Activated CD8-positive, alpha-beta memory T cell treated with anti-CD3 and anti-CD28 coated beads, Interleukin-2, amount 50 U/mL, for 1 hour (primary cell): ENCODE measurements around the gene LRP1B.

Experiments used
- DNase-seq: peaks from one replicate; pipeline ENCODE4 v3.0.0-alpha.2; 2020; ENCODE audit errors: extremely low read depth

LRP1B gene

DNA sequence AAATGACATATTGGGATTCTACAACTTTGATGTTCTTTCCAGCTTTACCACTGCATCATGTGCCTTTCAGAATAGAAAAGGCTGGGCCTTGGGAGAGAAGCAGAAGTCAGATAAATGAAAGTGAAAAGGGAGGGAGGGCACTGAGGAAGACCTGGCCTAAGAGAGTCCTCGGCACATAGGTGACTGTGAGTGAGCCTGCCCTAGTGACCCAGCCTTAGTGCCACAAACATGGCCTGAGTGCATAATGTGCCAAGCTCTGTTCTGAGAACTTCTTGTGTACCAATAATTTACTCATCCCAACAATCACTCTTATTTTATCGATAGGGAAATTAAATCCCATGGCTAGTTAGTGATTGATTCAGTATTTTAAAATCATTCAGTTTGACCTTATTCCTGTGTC lies 436.6 kb downstream of the LRP1B start:
- no peak for DNase-seq

DNA sequence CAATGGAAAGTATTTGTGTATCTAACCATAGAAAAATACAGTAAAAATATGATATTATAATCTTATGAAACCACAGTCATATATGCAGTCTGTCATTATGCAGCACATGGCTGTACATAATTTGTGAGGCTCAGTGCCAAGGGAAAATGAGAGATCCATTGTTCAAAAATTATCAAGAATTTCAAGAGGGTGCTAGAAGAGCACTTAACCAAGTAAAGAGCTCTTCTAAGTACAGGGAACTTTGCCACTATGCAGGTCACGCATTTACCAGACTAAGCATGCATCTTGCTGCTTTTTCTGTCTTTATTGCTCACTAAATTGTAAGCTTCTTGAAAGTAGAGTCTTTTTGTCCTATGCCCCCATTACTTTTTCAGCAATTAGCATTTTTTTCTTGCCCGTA lies 438.0 kb downstream of the LRP1B start:
- no peak for DNase-seq

DNA sequence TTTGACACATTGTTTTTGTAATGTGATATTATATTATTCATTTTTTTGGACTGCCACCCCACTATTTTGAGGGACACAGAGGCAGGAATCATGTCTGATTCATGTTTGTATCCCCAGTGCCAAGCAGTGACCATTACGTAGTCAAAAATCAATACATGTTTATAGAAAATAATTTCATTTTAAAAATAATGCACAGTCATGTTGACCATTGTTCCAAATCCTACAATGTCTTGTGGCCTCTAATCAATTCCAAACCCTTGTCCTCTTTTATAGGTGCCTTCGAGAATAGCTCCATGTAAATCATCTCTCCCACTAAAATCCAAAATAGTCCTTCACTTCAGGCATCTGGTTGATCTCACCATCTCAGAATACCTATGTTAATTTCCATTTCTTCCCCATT lies 454.7 kb downstream of the LRP1B start:
- no peak for DNase-seq

- no peak for DNase-seq
Observed at GRCh38 chr2:141666191-141666590, 464.6 kb downstream of the LRP1B start.

GRCh38 chr2:141660232-141660631 lies 470.6 kb downstream of the LRP1B start:
- no peak for DNase-seq

GRCh38 chr2:141654311-141654710 lies 476.5 kb downstream of the LRP1B start:
- DNase-seq, result no peak

- DNase-seq, result no peak
Observed at GRCh38 chr2:141653184-141653583, 477.6 kb downstream of the LRP1B start.

DNA sequence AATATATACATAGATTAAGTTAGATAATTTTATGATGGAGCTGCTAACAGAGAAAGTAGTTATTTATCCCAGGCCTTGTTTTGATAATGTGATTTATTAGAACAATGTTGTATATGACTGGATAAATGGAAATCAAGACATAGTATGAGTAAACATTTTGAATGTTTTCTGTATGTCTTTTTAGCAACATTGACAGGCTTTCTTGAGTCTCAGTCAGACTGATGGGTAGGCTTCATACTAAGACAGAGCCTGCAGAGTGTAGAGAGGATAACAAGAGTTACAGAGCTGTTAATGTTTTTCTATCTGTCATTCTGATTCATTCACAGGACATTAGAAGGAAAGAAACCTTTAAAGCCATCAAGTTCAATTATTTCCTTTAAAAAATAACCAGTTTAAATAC lies 478.5 kb downstream of the LRP1B start:
- no peak for DNase-seq

GRCh38 chr2:141647353-141647752 lies 483.5 kb downstream of the LRP1B start:
- no peak for DNase-seq

GRCh38 chr2:141641462-141641861 lies 489.4 kb downstream of the LRP1B start:
- DNase-seq, result no peak

DNA sequence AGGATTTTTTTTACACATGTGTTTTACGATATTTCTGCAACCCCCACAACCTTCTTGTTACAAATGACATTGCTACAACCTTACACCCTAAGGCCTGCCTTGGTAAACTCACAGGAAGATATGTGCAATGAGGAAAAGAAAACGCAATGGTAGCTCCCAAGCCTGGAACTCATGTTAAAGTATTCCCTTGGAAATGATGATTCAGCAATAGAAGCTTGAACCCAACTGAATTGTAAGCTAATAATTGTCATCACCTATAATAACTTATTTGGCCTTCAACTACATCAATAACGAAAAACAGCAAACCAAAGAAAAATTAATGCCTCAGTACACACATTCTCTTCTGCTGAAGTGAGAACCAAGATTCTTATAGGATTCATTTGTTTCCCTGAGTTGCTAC lies 491.0 kb downstream of the LRP1B start:
- no peak for DNase-seq

GRCh38 chr2:141633132-141633531 lies 497.7 kb downstream of the LRP1B start:
- DNase-seq, result no peak

GRCh38 chr2:141630407-141630930 lies 500.3 kb downstream of the LRP1B start:
- DNase-seq, result no peak

DNA sequence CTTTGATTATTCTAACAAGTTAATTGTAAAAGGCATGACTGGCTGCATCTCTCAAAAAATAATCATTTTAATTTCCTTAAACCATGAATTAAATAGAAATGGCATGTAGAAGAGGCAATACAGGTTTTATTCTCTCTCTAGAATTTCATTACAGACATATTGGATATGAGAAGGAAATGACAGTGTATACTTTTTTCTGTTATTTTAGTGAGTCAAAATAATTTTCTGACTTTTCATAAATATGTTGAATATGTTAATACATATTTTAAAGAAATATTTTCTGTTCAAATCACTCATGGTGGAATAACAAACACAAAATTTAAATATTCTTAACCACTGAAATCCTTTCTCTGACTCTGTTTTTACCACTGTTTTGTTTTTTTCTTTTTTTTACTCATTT lies 510.4 kb downstream of the LRP1B start:
- DNase-seq, result no peak

- no peak for DNase-seq
Observed at GRCh38 chr2:141618457-141618856, 512.4 kb downstream of the LRP1B start.

GRCh38 chr2:141611981-141612380 lies 518.8 kb downstream of the LRP1B start:
- DNase-seq, result no peak

DNA sequence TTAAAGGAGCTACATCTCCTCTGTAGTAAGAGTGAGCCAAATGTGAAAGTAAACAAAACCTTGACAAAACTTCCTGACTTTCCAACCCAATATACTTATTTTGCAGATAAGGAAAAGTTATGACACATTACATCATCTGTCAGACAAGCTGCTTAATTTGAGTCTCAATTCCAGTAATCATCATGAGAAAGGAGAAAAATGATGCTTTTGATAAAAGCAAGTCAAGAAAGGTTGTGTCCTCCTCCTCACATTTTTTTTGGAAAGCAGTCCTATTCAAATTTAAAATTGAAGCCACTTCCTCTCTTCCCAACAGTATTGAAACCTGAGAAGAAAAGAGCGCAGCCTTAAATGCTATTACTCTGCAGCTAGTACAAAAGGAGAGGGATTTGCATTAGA lies 519.6 kb downstream of the LRP1B start:
- DNase-seq, result no peak

- DNase-seq, result no peak
Observed at GRCh38 chr2:141610564-141611175, 520.1 kb downstream of the LRP1B start.

GRCh38 chr2:141605163-141605562 lies 525.7 kb downstream of the LRP1B start:
- DNase-seq, result no peak

DNA sequence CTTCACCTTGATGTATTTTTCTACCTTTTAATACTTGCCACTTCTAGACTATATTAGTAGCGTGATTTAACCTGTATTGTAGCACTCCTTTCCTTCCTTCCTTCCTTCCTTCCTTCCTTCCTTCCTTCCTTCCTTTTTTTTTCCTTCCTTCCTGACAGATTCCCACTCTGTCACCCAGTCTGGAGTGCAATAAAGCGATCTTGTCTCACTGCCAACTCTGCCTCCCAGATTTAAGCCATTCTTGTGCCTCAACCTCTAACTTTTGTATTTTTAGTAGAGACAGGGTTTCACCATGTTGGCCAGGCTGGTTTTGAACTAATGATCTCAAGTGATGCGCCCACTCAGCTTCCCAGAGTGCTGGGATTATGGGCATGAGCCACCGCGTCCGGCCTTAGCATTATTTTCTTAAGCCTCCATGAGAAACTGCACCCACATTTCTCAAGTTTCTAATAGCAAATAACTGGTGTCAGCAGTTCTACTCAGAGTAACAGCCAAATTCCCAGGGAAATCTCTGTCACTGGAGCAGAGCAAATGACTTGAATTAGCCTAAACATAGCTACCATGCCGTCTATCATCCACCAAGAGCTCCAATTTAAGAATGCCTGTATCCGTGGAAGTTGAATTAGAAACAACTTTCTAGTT lies 529.2 kb downstream of the LRP1B start:
- no peak for DNase-seq

GRCh38 chr2:141599721-141600120 lies 531.1 kb downstream of the LRP1B start:
- no peak for DNase-seq

DNA sequence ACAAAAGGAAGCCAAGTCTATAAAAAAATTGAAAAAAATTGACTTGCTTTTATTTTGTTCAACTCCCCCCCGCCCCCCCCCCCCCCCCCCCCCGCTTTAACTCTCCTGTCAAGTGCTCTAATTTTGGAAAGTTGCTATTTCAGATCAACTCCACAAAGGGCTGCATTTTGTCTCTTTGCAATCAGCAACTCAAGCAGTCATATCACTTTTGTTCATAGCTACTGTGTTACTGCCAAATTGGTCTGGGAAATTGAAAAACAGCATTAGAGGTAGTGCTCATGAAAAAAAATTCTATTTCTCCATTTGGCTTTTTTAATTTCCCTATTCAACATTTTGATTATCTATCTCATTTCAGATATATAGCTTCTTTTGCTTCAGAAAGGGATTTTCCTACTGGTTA lies 531.8 kb downstream of the LRP1B start:
- DNase-seq, result no peak

- DNase-seq, result no peak
Observed at GRCh38 chr2:141595316-141595920, 535.4 kb downstream of the LRP1B start.
